Measurements from ENCODE around the gene PCBD2. TPM values are rescaled to one million over a fixed set of nuclear protein-coding genes. Genes with fewer than 3 reads are reported as not detected.
"Not testable (repeated sequence)": the region's sequence is repeated elsewhere in the genome, so short reads cannot be mapped to it uniquely, and the experiment has no call there.

PCBD2 gene
- polyA plus RNA-seq, 1 experiment: 3.3 TPM

DNA sequence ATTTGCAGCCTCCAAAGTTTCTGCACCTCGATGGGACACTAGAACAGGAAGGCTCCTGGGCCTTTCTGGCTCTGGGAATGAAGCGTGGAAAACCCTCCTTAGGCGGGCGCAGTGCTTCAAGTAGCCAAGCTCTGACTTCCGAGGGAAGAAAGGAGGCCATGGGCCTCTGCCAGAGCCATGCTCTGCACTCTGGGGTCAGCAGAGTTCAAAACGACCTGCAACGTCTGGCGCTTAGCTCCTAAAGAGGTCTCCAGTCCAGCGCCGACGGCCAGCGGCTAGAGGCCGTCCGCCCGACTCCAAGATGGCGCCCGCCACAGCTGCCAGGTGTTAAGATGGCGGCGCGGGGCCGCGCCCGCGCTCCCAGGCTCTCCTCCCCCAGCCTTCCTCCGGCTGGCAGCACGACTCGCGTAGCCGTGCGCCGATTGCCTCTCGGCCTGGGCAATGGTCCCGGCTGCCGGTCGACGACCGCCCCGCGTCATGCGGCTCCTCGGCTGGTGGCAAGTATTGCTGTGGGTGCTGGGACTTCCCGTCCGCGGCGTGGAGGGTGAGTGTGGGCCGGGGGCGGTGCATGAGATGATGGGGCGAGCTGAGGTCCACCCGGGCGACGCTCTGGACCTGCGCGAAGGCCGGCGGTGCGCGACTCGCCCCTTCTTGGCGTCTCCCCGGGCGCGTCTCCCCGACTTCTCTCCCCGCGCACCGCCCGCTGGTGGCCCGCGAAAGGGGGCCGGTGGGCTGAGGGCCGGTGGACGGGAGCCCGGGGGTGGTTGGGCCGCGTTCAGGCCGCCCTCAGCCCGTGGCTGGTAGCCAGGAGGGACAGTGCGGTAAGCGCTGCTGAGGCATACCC, 30.7 kb upstream of the PCBD2 start, which contains the start of gene TXNDC15:
Gene TXNDC15, plus strand, starts transcription at position 385 of the 844 bp plus-strand sequence. Its CDS starts 57 bp downstream, at position 442.
- Histone ChIP-seq H3K27me3 (ENCODE audit: control insufficient read depth, insufficient read depth, low read length) (no peaks in the 10 kb centered on the region), H3K4me3 (ENCODE audit: low read depth, low read length) (peak within 1 kb of the TSS; percentile 98), H3K36me3 (ENCODE audit: control insufficient read depth, insufficient read depth, low read length) (no peaks in the 10 kb centered on the region)
- CTCF ChIA-PET: interaction anchor here (0.8 to 2.5 kb wide), 5 partner anchors 10 to 453 kb away, joined by 3 to 12 read pairs (median 4); partner anchors contain the start of gene PCBD2
- POLR2A ChIA-PET: no interaction called here
- TF ChIP-seq, protein P1, sequence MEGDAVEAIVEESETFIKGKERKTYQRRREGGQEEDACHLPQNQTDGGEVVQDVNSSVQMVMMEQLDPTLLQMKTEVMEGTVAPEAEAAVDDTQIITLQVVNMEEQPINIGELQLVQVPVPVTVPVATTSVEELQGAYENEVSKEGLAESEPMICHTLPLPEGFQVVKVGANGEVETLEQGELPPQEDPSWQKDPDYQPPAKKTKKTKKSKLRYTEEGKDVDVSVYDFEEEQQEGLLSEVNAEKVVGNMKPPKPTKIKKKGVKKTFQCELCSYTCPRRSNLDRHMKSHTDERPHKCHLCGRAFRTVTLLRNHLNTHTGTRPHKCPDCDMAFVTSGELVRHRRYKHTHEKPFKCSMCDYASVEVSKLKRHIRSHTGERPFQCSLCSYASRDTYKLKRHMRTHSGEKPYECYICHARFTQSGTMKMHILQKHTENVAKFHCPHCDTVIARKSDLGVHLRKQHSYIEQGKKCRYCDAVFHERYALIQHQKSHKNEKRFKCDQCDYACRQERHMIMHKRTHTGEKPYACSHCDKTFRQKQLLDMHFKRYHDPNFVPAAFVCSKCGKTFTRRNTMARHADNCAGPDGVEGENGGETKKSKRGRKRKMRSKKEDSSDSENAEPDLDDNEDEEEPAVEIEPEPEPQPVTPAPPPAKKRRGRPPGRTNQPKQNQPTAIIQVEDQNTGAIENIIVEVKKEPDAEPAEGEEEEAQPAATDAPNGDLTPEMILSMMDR (IDR thresholded peaks at IDR 0.05; ENCODE audit: insufficient read depth, low read depth, low read length): no peak
- peak; percentile 33 for DNase-seq (ENCODE audit: low read depth)

DNA sequence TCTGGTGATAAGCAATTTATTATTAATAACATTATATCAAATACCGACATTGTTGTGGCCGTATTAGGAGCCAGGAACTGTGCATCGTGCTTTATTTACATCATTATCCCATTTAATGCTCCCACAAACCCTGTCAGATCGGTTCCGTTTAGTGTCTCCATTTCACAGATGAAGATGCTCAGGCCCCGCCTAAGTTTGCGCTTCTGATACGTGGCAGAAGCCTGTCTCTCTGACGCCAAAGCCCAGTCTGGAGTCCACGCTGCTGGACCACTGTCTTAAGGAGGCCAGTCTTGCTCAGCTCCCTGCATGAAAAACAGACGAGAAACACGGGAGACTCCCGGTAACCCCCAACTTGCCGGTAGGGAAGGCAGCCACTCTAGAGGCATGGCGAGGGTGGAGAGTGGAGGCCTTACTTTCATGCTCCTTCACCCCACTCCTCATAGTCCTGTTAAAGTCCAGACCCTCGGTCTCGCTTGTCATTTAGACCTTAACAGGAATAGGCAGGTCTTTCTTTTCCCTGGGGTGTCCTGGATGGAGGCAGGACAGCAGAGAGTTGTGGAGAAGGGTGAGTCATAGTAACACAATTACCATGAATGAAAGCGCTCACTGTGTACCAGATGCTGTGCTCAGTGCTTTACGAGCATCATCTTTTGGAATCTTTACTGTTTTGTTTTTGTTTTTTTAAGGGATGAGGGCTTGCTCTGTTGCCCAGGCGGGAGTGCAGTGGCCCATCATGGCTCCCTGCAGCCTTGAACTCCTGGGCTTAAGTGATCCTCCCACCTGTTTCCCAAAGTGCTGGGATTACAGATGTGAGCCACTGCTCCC, 29.9 kb upstream of the PCBD2 start:
- peak; percentile 48 for DNase-seq (ENCODE audit: low read depth)
- peak overlapping the region; percentile 98 for H3K4me3 ChIP-seq (ENCODE audit: low read depth, low read length)
- TF ChIP-seq, protein P1 (IDR thresholded peaks at IDR 0.05; ENCODE audit: insufficient read depth, low read depth, low read length): no peak
- ChIA-PET CTCF (interaction anchor here (2.3 to 2.5 kb wide), 2 partner anchors 10 to 29 kb away, joined by 7 to 12 read pairs; partner anchors contain the start of gene PCBD2), POLR2A (no interaction called here)
- no peaks in the 10 kb centered on the region for H3K27me3 ChIP-seq (ENCODE audit: control insufficient read depth, insufficient read depth, low read length)
- H3K36me3 ChIP-seq (ENCODE audit: control insufficient read depth, insufficient read depth, low read length): no peaks in the 10 kb centered on the region

DNA sequence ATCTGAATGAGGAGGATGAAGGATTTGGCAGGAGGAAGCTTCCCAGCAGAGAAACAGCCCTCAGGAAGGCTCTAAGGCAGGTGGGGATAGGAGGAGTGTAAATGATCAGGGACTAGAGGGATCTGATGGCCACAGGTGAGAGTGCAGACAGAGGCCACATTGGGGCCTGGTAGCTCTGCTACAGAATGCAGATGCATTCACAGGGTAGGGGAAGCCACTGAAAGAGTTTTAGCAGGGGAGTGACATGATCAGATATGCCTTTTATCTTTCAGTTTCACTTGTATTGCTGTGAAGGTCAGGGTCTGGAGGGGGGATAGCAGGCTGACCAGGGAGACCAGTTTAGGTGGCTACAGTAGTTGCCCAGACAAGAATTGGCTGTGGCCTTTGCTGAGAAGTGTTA, 27.8 kb upstream of the PCBD2 start:
- Histone ChIP-seq H3K36me3 (ENCODE audit: control insufficient read depth, insufficient read depth, low read length) (no peaks in the 10 kb centered on the region), H3K27me3 (ENCODE audit: control insufficient read depth, insufficient read depth, low read length) (no peaks in the 10 kb centered on the region), H3K4me3 (ENCODE audit: low read depth, low read length) (no peak overlapping the region)
- POLR2A ChIA-PET: no interaction called here
- no peak for DNase-seq (ENCODE audit: low read depth)
- TF ChIP-seq, protein P1 (IDR thresholded peaks at IDR 0.05; ENCODE audit: insufficient read depth, low read depth, low read length): no peak
- CTCF ChIA-PET: interaction anchor here (1.9 kb wide), 1 partner anchor 27 kb away, joined by 7 read pairs; the partner anchor contains the start of gene PCBD2

DNA sequence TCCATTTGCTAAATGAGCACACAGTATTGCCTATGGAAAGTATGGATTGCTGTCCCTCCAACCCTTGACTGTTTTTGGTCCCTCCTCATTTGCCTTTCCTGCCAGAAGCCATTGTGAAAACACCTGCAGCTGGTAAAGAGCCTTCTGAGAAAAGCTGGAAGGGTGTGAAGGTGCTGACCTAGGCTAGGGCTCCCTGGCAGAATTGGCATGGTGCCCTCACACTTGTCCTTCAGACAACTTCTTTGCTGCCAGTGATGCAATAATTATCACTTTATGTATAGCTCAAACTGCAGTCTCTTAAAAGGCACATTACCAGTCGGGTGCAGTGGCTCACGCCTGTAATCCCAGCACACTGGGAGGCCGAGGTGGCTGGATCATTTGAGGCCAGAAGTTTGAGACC, 26.5 kb upstream of the PCBD2 start:
- H3K27me3 ChIP-seq (ENCODE audit: control insufficient read depth, insufficient read depth, low read length): no peaks in the 10 kb centered on the region
- TF ChIP-seq, protein P1 (IDR thresholded peaks at IDR 0.05; ENCODE audit: insufficient read depth, low read depth, low read length): no peak
- H3K4me3 ChIP-seq (ENCODE audit: low read depth, low read length): no peak overlapping the region
- no peak for DNase-seq (ENCODE audit: low read depth)
- CTCF ChIA-PET: no interaction called here
- no peaks in the 10 kb centered on the region for H3K36me3 ChIP-seq (ENCODE audit: control insufficient read depth, insufficient read depth, low read length)
- POLR2A ChIA-PET: no interaction called here

DNA sequence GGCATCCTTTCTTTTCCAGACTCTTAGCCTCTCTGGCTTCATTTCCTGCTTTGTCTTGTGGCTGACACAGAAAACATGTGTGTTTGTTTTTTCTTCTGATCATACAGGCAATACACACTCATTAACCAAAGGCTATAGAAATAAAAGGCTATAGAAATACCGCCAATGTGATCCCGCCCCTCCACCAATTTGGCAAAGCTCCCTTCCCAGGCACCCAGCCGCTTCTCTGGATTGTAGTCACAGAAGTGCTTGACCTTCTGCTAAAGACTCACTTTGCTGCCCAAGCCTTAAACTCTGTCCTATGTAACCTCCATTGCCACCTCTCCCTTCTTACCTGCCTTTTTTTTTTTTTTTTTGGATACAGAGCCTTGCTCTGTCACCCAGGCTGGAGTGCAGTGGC, 25.5 kb upstream of the PCBD2 start:
- TF ChIP-seq, protein P1 (IDR thresholded peaks at IDR 0.05; ENCODE audit: insufficient read depth, low read depth, low read length): no peak
- POLR2A ChIA-PET: no interaction called here
- no peak for DNase-seq (ENCODE audit: low read depth)

DNA sequence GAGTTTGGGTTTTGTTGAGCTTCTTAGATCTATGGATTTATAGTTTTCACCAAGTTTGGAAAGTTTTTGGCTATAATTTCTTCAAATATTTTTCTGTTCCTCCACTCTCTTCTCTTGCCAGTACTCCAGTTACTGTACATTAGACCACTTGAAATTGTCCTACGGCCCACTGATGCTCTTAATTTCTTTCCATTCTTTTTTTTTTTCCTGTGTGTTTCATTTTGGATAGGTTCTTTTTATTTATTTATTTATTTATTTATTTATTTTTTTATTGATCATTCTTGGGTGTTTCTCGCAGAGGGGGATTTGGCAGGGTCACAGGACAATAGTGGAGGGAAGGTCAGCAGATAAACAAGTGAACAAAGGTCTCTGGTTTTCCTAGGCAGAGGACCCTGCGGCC, 24.0 kb upstream of the PCBD2 start:
- POLR2A ChIA-PET; DNase-seq (ENCODE audit: low read depth); H3K36me3 ChIP-seq (ENCODE audit: control insufficient read depth, insufficient read depth, low read length); H3K4me3 ChIP-seq (ENCODE audit: low read depth, low read length); CTCF ChIA-PET; H3K27me3 ChIP-seq (ENCODE audit: control insufficient read depth, insufficient read depth, low read length): not testable (repeated sequence)

More for the DNA sequence above, 25.5 kb upstream of the PCBD2 start:
- Histone ChIP-seq H3K27me3 (ENCODE audit: control insufficient read depth, insufficient read depth, low read length) (no peaks in the 10 kb centered on the region), H3K36me3 (ENCODE audit: control insufficient read depth, insufficient read depth, low read length) (no peaks in the 10 kb centered on the region), H3K4me3 (ENCODE audit: low read depth, low read length) (no peak overlapping the region)
- CTCF ChIA-PET: no interaction called here

DNA sequence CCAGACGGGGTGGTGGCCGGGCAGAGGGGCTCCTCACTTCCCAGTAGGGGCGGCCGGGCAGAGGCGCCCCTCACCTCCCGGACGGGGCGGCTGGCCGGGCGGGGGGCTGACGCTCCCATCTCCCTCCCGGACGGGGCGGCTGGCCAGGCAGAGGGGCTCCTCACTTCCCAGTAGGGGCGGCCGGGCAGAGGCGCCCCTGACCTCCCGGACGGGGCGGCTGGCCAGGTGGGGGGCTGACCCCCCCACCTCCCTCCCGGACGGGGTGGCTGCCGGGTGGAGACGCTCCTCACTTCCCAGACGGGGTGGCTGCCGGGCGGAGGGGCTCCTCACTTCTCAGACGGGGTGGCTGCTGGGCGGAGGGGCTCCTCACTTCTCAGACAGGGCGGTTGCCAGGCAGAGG, 23.2 kb upstream of the PCBD2 start:
- DNase-seq (ENCODE audit: low read depth); CTCF ChIA-PET; POLR2A ChIA-PET: not testable (repeated sequence)

More for the DNA sequence above, 23.2 kb upstream of the PCBD2 start:
- not testable (repeated sequence) for H3K4me3 ChIP-seq (ENCODE audit: low read depth, low read length); H3K36me3 ChIP-seq (ENCODE audit: control insufficient read depth, insufficient read depth, low read length); H3K27me3 ChIP-seq (ENCODE audit: control insufficient read depth, insufficient read depth, low read length)

All from BJ (cell line).